HG03175 (cell line): Measurements from ENCODE around the gene SACM1L.
"Not testable (repeated sequence)": the region's sequence is repeated elsewhere in the genome, so short reads cannot be mapped to it uniquely, and the experiment has no call there.

Source experiments
- ATAC-seq: cut with Tn5 transposase; IDR thresholded peaks from one replicate; pipeline ENCODE4 v1.9.1; 2021; ENCODE audit warnings: mild to moderate bottlenecking, moderate library complexity; ENCODE audit not compliant: unreplicated experiment

Gene SACM1L

DNA sequence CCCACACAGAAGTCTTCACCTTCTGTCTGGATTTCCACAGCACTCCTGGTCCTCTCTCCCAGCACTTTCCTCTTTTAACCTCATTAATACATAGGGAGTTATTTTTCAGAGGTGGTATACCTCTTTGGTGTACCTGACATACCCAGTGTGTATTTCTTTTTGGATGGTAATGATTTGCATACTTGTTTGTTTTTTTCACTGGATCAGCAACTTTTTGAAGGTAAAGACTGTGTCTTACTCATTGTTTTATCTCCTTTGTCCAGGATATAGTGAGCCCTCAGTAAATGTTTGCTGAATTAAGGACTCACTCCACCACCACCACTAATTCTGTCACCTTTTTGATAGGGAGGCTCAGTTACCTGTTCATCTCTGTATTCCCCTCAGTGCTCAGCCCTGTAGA lies 52.1 kb downstream of the SACM1L start:
- ATAC-seq = no peak

DNA sequence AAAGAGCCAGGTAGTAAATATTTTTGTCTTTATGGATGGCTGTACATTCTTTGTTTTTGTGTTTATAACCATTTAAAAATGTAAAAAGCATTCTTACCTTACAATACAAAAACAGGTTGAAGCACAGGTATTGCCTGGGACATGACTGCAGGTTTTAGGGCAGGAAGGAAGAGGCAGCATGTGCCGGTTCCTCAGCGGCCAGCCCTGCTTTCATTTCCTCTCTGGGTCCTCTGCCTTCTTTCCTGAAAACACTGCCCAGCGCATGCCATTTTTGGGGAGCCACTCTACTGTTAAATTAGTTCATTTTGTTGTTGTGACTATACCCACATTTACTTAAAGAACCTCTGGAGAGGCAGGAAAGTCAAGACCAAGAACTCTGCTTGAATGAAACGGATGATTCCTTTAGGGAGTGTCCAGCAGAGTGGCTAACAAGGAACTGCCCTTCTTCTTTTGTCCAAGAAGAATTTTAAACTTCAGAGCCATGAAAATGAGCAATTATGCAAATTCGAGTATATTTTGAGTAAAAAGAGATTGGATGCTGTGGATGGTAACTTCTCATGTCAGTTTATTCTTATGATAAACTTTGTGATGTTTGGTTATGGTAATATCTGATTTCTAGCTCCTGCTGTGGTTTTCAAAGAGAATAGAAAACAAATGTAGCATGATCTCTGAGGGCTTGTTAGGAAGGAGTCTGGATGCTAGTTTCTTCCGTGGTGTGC lies 52.7 kb downstream of the SACM1L start:
- no peak for ATAC-seq

DNA sequence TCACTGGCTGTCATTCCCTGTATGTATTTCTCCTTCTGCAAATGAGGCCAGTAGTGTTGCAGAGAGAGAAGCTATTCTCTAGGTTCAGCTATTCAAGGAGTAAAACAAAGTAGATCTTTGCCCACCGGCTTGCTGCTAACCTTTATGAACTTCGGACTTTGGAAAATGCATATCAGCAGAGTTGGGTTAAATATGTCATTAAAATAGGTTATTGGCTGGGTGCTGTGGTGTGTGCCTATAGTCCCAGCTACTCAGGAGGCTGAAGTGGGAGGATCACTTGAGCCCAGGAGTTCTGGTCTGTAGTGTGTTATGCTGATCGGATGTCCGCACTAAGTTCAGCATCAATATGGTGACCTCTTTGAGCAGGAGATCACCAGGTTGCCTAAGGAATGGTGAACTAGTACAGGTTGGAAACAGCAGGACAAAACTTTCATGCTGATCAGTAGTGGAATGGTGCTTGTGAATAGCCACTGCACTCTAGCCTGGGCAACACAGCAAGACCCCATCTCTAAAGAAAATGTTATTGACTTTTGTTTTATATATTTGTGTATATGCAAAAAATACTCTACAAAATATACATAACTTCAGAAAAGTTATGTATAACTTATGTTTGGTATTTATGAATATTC lies 53.4 kb downstream of the SACM1L start:
- no peak for ATAC-seq

DNA sequence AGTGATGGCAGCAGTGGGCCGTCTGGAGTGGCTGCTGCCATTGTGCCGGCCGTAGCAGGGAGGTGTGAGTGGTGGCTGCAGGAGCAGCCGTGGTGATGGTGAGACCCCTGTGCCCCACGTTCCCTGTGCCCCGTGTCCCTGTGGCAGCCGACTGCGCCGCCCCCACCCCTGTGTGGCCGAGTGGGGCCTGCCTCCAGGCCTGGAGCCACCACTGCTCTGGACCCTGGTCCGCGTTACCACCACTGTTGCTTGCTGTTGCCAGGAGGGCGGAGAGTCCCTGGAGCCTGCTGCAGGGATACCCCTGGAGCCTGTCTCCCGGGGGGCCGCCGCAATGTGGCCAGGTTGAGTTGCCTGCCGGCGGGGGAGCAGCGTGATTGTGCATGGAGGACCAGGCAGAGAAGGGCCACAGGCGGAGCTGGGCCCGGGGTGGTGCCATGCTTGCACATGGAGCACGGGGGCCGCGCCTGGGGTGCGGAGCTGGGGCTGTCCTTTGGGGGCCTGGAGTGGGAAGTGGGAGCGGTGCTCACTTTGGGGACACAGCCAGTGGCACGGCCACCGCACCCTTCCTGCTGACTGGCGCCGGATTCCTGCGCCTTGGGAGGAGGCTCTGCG lies 57.1 kb downstream of the SACM1L start:
- no peak for ATAC-seq

DNA sequence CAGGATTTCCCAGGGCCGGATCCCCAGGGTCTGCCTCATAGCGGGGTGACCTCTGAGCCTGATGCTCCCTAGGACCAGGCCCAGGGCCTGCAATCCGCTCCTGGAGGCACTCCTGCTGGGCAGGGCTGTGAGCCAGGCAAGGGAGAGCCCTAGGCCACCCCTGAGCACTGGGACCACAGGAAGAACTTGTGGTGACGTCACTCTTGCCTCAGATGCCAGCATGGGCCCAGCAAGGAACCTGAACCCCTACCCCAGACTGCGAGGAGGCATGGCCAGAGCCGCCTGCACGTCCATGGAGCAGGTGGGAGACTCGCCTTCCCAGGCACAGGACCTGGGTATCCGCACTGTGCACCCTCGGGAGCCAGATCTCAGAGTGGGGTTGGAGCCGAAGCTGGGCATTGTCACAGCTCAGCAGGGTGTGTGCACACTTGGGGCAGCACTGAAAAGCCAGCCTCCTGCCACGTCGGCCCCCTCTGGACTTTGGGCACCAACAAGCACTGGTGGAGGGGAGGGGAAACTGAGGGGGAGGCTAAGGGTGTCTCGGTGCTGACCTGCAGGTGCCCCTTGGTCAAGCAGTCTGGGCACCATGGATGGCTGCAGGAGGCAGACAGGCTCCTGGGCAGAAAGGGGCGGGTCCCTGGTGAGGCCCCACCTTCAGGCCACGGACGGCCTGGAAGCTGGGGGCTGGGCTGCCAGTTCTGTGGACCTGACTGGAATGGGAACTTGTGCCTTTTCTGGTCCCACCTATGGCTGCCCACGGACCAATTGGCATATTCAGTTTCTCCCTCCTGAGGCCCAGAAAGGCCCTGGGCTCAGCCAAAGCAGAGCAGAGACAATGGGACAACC lies 57.8 kb downstream of the SACM1L start:
- ATAC-seq = no peak

DNA sequence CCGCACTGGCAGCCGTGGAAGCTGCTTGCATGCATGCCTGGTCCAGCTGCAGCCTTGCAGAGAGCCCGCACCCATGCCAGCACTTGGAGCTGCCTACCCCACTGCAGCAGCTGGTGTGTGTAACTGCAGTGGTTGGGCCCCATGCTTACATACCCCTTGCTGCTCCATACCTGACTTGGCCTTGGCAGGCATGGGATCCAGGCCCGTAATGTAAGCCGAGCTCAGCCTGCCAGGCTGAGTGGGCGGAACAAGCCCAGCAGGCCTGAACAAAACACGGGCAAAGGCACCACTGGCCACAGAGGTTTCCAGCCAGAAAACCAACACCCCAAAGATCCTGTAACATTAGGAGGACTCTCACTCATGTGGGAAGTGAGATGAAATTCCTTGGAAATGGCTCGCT lies 58.9 kb downstream of the SACM1L start:
- no peak for ATAC-seq

DNA sequence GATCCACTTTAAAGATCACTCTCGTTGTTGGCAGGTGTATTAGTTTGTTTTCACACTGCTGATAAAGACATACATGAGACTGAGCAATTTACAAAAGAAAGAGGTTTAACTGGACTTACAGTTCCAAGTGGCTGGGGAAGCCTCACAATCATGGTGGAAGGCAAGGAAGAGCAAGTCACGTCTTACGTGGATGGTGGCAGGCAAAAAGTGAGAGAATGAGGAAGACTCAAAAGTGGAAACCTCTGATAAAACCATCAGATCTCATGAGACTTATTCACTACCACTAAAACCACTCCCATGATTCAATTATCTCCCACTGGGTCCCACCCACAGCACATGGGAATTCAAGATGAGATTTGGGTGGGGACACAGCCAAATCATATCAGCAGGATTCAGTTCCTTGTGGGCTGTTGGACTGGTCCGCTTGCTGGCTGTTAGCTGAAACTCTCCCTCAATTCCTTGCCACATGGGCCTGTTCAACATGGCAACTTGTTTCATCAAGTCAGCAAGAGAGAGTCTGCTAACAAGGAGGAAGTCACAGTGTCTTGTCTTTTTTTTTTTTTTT lies 59.9 kb downstream of the SACM1L start:
- ATAC-seq = not testable (repeated sequence)

DNA sequence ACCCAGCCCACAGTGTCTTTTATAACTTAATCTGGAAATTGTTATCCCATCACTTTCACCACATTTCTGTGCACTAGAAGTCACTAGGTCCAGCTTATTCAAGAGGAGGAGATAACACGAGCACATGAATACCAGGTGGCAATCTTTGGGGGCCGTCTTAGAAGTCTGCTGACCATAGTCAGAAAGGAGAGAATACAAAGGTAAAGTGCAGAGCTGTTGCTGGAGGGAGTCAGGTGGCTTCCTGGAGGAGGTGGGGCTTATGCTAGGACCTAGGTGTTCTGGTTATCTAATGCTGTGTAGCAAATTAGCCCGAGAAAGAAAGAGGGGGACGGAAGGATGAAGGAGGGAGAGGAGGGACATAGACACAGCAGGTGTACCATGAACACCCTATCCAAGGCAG lies 60.7 kb downstream of the SACM1L start:
- ATAC-seq = no peak

DNA sequence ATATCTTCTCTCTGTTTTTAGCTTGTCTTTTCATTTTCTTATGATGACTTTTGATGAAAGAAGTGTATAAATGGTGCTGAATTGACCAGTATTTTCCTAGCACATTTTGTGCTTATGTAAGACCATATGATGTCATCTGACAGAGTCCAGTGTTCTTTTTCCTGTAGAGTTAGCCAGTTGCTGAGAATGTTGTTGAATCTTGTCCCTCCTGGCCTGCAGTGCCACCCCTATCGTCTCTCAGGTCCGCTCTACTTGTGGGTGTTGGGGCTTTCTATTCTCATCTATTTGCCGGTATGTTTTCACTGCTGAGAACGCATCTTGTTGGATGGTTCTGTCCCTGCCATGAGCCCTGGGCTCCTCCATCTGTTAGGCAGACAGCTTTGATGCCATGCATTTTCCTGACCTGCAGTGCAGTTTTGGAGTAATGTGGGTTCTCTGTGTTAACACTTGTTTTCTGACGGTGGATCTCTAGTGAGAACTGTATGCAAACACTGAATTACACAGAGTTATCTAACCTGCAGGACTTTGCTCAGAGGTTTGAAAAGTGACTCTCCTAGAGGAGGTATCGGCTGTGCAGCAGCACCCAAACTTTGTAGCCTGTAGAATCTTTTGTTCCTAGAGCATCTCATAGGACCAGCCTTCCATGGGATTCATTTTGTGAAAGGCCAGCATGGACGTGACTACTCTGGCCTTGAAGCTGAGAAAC lies 62.5 kb downstream of the SACM1L start:
- no peak for ATAC-seq

DNA sequence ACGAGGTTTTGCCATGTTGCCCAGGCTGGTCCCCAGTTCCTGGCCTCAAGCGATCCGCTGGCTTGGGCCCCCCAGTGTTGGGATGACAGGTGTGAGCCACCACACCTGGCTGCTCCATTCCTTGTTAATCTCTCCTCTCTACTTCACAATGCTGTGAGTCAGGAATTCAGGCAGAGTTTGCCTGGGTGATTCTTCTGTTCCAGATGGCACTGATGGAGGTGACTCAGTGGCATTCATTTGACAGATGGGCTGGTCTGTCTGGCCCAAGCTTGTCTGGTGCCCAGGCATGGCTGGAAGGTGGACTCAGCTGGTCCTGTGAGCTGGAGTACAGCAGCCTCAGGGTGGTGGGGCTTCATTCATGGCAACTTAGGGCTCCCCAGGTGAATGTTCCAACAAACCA lies 63.9 kb downstream of the SACM1L start:
- ATAC-seq = no peak

DNA sequence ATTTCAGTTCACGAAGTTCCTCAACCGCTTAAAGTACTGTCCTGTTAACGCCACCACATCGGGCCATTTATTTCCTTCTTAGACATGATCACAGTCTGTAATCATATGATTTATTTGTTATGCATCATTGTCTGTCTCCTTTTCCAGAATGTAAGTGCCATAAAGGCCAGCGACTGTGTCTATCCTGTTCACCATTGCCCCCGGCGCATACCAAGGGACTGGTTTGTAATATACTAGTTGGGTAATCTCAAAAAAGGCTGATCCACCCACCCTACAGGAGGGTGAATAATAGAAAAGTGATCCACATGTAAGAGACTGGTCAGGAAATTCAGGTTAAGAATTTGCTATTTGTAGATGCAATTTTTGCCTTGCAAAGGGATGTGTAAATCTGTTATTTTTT lies 65.3 kb downstream of the SACM1L start:
- ATAC-seq = no peak

DNA sequence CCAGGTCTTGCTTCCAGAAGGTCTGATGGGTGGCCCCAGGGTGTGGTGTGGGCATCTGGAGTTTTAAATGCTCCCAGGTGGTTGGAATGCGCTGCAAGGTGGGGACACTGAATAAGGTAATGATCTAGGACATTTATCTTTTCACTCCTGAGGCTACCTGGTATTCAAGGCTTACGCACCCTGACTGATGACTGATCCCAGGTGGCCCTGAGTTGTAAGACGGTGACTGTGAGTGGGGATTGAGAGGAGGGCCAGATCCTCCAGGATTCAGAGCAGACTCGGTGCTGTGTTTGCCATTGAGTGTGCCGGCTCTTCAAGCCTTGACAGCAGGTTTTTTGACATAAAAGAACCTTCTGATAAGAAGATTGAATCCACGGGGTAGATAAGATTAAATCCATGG lies 66.9 kb downstream of the SACM1L start:
- ATAC-seq = no peak

DNA sequence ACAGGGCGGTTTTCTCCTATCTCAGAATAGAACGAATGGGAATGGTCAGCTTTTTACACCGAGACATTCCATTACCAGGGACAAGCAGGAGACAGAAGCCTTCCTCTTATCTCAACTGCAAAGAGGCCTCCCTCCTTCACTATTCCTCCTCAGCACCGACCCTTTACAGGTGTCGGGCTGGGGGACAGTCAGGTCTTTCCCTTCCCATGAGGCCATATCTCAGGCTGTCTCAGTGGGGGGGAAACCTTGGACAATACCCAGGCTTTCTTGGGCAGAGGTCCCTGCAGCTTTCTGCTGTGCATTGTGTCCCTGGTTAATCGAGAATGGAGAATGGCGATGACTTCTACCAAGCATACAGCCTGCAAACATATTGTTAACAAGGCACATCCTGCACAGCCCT lies 67.9 kb downstream of the SACM1L start:
- not testable (repeated sequence) for ATAC-seq

DNA sequence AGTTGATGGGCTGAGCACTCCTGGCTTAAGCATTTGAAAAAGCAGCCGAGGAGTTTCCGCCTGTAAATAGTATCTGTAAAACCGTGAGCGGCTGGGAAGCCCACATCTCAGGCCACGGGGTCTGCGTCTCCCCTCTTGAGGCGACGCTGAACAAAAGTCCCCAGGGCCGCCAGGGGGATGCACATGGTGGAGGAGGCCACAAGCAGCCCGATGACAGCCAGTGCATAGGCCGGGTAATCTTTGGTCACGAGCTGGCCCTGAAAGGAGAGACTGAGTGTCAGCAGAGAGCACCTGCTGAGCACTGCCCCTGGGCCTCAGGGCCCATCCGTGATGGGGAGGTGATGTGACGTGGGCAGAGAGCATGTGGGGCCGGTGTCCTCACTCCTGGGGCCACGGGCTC lies 69.7 kb downstream of the SACM1L start:
- ATAC-seq = no peak

DNA sequence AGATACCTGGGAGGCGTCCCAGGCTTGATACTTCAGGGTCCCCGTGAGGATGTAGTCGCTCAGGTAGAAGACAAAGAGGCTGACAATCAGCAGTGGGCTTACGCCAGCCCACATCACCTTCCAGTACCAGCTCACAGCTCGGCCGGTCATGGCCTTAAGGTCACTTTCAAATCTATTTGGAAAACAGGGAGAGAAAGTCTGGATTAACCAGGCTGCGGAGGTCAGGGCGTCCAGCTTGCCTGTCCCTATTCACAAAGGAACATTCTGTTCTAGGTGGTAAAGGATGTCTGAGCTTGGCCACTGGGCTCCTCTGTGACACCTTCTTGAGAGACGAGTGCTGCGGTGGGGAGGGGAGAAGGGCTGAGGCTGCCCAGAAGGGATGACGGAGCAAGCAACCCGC lies 70.7 kb downstream of the SACM1L start:
- no peak for ATAC-seq

DNA sequence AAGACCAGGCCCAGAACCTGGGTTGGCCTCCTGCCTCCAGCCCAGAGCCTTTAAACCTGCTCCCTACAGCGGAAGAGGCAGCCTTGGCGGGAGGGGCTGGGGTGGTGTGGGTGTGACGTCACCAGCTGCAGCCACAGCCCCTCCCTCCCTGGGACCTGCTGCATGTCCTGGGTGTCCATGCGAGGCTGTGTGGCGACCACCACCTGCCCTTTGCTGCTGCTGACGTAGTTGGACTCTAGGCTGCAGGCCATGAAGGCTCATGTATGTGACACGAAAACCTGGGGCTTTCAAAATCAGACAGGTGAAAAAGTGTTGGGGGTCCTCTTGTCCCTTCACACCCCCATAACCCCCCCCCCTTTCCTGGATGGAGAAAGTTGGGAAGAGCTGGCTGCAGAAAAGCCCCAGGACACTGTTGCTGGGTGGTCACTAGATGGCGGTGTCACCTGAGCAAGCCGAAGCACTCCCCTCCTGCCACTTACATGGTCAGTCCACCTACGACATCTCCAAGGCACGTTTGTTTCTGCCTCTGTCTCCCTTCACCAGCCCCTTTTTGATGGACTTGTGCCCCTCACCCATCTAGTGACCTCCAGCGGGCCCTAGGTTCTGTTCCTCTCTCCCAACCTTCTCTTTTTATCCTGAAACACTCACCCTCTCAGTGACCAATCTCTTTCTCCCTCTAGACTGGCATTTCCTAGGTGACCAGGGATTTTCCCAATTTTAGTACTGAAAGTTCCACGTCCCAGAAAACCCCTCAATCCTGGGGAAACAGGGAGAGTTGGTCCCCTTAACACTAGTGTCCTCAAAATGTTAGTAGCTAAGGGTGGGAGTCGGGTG lies 71.9 kb downstream of the SACM1L start:
- ATAC-seq = no peak

DNA sequence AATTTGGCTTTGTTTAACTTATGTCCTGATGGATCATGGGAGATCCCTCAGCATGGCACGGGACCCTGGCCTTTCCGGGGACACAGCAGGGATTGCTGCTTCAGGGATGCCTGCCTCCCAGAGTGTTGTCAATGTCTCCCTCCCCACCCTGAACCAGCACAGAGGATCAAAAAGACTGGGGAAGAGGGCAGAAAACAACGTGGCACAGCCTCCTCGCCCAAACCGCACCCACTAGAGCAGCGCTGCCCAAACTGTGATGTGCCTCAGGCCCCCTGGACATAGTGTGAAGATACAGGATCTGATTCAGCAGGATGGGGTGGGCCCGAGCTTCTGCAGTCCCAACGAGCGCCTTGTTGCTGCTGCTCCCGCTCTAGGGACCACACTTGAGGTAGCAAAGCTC lies 72.6 kb downstream of the SACM1L start:
- ATAC-seq = no peak

DNA sequence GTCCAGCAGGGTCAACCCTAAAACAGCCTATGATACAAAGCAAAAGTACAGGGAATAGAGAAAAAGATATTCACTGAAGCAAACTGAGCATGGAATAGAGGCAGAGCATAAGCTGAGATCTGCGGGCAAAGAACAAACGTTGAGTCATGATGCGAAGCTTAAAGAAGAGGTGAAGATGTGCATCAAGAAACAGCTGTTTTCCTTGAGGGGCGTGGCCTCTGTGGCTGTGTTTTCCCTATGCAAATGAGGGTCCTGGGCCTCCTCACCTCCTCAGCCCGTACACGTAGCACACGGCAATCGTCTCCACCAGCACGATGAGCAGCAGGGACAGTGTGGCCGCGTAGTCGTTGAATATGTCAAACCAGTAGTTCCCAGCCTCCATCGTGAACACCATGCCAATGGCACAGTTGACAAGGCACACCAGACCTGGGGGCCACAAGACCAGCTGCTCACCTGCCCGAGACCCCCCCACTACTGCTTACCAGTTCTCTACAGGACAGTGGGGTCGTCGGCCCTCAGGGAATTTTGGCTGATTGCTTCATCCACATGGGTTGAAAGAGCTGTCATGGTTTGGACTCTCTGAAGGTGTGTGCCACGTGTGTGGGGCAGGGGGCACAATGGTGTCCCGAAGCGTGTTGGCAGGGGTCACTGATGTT lies 73.6 kb downstream of the SACM1L start:
- ATAC-seq = no peak

DNA sequence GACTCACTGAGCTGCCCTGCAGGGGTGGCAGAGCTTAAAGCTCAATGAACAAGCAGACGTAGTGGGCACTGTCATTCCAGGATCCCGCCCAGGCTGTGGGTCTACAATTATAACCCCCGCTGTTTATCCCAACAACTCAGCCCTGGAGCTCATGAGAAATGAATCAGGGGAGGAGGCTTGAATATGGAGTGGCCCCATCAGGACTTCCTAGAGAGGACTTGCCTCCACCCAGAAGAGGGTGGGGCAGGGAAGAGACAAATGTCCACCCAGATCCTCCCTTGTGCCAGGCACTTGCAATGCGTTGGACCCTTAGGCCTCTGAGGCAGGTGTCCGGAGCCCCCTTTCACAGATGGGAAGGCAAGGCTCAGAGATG lies 74.1 kb downstream of the SACM1L start:
- no peak for ATAC-seq
